Transverse colon (tissue), 4 donors: ENCODE data around the gene ARHGEF3. TPM values are rescaled to one million over a fixed set of nuclear protein-coding genes. Genes with fewer than 3 reads are reported as not detected.

Experiments used
- DNase-seq: peaks from one replicate; pipeline ENCODE4 v3.0.0-alpha.2; 2019
- H3K27ac ChIP-seq, 4 donors: fragments of 200-600 bp; sonication (generic); 2 replicates each; pipeline ENCODE4 v1.5.1; 2016 to 2018; ENCODE audit warnings: inconsistent platforms in 4 of 4
- H3K27me3 ChIP-seq: fragments of 200-600 bp; sonication (generic); 2 replicates; pipeline ENCODE4 v1.5.1; 2017; ENCODE audit warnings: inconsistent platforms
- H3K36me3 ChIP-seq, 4 donors: fragments of 200-600 bp; sonication (generic); 2 replicates each; pipeline ENCODE4 v1.5.1; 2017 to 2019; ENCODE audit warnings: inconsistent platforms in 4 of 4
- H3K4me1 ChIP-seq, 4 donors: fragments of 200-600 bp; sonication (generic); 2 replicates each; pipeline ENCODE4 v1.5.1; 2017 to 2020; ENCODE audit warnings: inconsistent platforms in 4 of 4
- H3K4me3 ChIP-seq, 4 donors: fragments of 200-600 bp; sonication (generic); 1 replicate in 1 of 4; 2 replicates in 3 of 4; pipeline versions ENCODE4 v1.5.1 to v1.6.1; 2017 to 2019; ENCODE audit warnings: inconsistent platforms in 4 of 4
- H3K9me3 ChIP-seq, 2 donors: fragments of 200-600 bp; sonication (generic); 2 replicates each; pipeline ENCODE4 v1.5.1; 2017 to 2019; ENCODE audit warnings: inconsistent platforms in 2 of 2
- CTCF ChIP-seq, 5 experiments: fragments of 200-600 bp in 3 of 5; fragments of 450-650 bp in 2 of 5; sonication (generic) in 3 of 5; IDR thresholded peaks; 1 replicate in 2 of 5; 2 replicates in 3 of 5; pipeline ENCODE4 v1.5.1; 2016 to 2017; ENCODE audit warnings: antibody characterized with exemption in 5 of 5, inconsistent platforms in 3 of 5, mild to moderate bottlenecking in 2 of 5, moderate library complexity in 1 of 5
- EP300 ChIP-seq: sonication (generic); formaldehyde crosslinking; IDR thresholded peaks from one replicate; pipeline ENCODE4 v1.6.1; 2017; ENCODE audit warnings: antibody characterized with exemption, low read depth
- POLR2A ChIP-seq: fragments of 450-650 bp; IDR thresholded peaks from one replicate; pipeline ENCODE4 v1.6.1; 2016; ENCODE audit warnings: antibody characterized with exemption, mild to moderate bottlenecking, moderate library complexity
- POLR2AphosphoS5 ChIP-seq, 3 donors: sonication (generic); formaldehyde crosslinking; IDR thresholded peaks; one replicate each; pipeline ENCODE4 v1.6.1; 2016; ENCODE audit warnings: antibody characterized with exemption in 3 of 3
- WGBS, 2 donors: methylation state at CpG; one replicate each; pipeline ENCODE4 v1.1.5; 2018; ENCODE audit warnings: low coverage in 1 of 2; 5-methylcytosine and 5-hydroxymethylcytosine counted together
- in situ Hi-C, 4 donors: fragments of 200-750 bp; cut with MboI; loops; one replicate each; pipeline versions ENCODE4 v1.15.0 to v1.15.1; 2017; ENCODE audit warnings: low sequenced_read_pairs in 3 of 4, low pct_ligation_motif_present in 1 of 4, low pct_unique_long_range_greater_than_20kb in 1 of 4
- intact Hi-C: fragments of 100-400 bp; cut with DNase I; formaldehyde crosslinking; loops from one replicate; pipeline ENCODE4 v1.15.1; 2023; ENCODE audit warnings: low total_unique reads
- total RNA-seq, 4 donors: library from RNA; depleted of rRNA; stranded (reverse); fragments of >200 nt; gene quantifications; one replicate each; pipeline ENCODE4 v1.1.0, GENCODE V29; 2016

Gene ARHGEF3
- 10 to 100 TPM in 1 of 4 donors, 1 to 10 TPM in 3; 2.6 to 13.2 (median 5.6) TPM for total RNA-seq

- intact Hi-C loops: loop anchor here (5.0 kb wide), 1 partner anchor 290 kb away; no protein-coding TSS in a partner anchor
- Histone ChIP-seq H3K27ac (peak within 1 kb of the TSS; percentile 65 to 82 (median 75)), H3K4me3 (peak within 1 kb of the TSS; percentile 49 to 77 (median 57)), H3K4me1 (peaks cover 13 to 37% (median 20%) of the 10 kb centered on the region in 4 donors), H3K36me3 (no peaks in the 10 kb centered on the region), H3K27me3 (no peaks in the 10 kb centered on the region), H3K9me3 (no peaks in the 10 kb centered on the region)
- in situ Hi-C loops: loop anchor here in 2 of 4 donors (10.0 to 25.0 kb wide), 2 partner anchors 183 to 185 kb away; no protein-coding TSS in a partner anchor
- peak; percentile 88 for DNase-seq
- TF ChIP-seq EP300 (no peak), CTCF (IDR thresholded peaks at IDR 0.05) (peak in 4 of 5 experiments; percentile 28 to 38 (median 36)), POLR2AphosphoS5 (IDR thresholded peaks at IDR 0.05) (peak; percentile 84 to 91 (median 88)), POLR2A (peak; percentile 76)
- WGBS, 2 donors: 1% methylated on average over 58 of the region's 60 CpGs; no CpG with 5 or more reads in 1 of the 2 donors
Measured at GRCh38 chr3:56801662-56802377, at the start of gene ARHGEF3. TSS of gene ARHGEF3 (minus strand) at chr3:56801949. CDS start at chr3:56801798, 151 bp downstream.

GRCh38 chr3:56849698-56850097 lies 47.9 kb upstream of the ARHGEF3 start:
- H3K9me3 ChIP-seq: no peaks in the 10 kb centered on the region
- in situ Hi-C loops: loop anchor here in 1 of 4 donors (25.0 kb wide), 1 partner anchor 138 kb away; no protein-coding TSS in a partner anchor

GRCh38 chr3:56845505-56845904 lies 43.8 kb upstream of the ARHGEF3 start:
- in situ Hi-C loops (no loop called here), intact Hi-C loops (no loop called here)
- Histone ChIP-seq H3K4me3 (no peak overlapping the region), H3K36me3 (no peaks in the 10 kb centered on the region), H3K27me3 (no peaks in the 10 kb centered on the region), H3K27ac (no peak overlapping the region), H3K9me3 (no peaks in the 10 kb centered on the region), H3K4me1 (no peaks in the 10 kb centered on the region)
- WGBS, 2 donors: 73 to 83% methylated on average over 2 of the region's 2 CpGs
- TF ChIP-seq POLR2AphosphoS5 (IDR thresholded peaks at IDR 0.05): no peak
- no peak for DNase-seq

More at GRCh38 chr3:56849698-56850097, 47.9 kb upstream of the ARHGEF3 start:
- no peak overlapping the region for H3K4me3 ChIP-seq
- no peaks in the 10 kb centered on the region for H3K4me1 ChIP-seq
- H3K27me3 ChIP-seq: no peaks in the 10 kb centered on the region
- 95 to 96% methylated on average over 7 of the region's 7 CpGs for WGBS, 2 donors
- intact Hi-C loops: no loop called here
- DNase-seq: no peak
- TF ChIP-seq POLR2A (no peak), CTCF (IDR thresholded peaks at IDR 0.05) (no peak), POLR2AphosphoS5 (IDR thresholded peaks at IDR 0.05) (no peak)
- H3K36me3 ChIP-seq: no peaks in the 10 kb centered on the region
- no peak overlapping the region for H3K27ac ChIP-seq

- H3K27ac ChIP-seq: no peak overlapping the region
- TF ChIP-seq CTCF (IDR thresholded peaks at IDR 0.05): no peak
- no peaks in the 10 kb centered on the region for H3K36me3 ChIP-seq
- H3K4me1 ChIP-seq: no peaks in the 10 kb centered on the region
- intact Hi-C loops (no loop called here), in situ Hi-C loops (no loop called here)
- H3K27me3 ChIP-seq: no peaks in the 10 kb centered on the region
- no peak overlapping the region for H3K4me3 ChIP-seq
- no peak for DNase-seq
- H3K9me3 ChIP-seq: no peaks in the 10 kb centered on the region
Measured at GRCh38 chr3:56844536-56844935, 42.8 kb upstream of the ARHGEF3 start.
